GM19043 (cell line): ENCODE measurements around the gene TEX2.

Experiments used
- ATAC-seq: cut with Tn5 transposase; IDR thresholded peaks from one replicate; pipeline ENCODE4 v1.9.1; 2021; ENCODE audit warnings: low read depth; ENCODE audit not compliant: unreplicated experiment

The TEX2 gene, protein sequence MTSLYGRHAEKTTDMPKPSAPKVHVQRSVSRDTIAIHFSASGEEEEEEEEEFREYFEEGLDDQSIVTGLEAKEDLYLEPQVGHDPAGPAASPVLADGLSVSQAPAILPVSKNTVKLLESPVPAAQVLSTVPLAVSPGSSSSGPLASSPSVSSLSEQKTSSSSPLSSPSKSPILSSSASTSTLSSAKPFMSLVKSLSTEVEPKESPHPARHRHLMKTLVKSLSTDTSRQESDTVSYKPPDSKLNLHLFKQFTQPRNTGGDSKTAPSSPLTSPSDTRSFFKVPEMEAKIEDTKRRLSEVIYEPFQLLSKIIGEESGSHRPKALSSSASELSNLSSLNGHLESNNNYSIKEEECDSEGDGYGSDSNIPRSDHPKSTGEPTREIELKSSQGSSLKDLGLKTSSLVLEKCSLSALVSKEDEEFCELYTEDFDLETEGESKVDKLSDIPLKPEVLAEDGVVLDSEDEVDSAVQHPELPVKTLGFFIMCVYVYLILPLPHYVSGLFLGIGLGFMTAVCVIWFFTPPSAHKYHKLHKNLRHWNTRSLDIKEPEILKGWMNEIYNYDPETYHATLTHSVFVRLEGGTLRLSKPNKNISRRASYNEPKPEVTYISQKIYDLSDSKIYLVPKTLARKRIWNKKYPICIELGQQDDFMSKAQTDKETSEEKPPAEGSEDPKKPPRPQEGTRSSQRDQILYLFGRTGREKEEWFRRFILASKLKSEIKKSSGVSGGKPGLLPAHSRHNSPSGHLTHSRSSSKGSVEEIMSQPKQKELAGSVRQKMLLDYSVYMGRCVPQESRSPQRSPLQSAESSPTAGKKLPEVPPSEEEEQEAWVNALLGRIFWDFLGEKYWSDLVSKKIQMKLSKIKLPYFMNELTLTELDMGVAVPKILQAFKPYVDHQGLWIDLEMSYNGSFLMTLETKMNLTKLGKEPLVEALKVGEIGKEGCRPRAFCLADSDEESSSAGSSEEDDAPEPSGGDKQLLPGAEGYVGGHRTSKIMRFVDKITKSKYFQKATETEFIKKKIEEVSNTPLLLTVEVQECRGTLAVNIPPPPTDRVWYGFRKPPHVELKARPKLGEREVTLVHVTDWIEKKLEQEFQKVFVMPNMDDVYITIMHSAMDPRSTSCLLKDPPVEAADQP

DNA sequence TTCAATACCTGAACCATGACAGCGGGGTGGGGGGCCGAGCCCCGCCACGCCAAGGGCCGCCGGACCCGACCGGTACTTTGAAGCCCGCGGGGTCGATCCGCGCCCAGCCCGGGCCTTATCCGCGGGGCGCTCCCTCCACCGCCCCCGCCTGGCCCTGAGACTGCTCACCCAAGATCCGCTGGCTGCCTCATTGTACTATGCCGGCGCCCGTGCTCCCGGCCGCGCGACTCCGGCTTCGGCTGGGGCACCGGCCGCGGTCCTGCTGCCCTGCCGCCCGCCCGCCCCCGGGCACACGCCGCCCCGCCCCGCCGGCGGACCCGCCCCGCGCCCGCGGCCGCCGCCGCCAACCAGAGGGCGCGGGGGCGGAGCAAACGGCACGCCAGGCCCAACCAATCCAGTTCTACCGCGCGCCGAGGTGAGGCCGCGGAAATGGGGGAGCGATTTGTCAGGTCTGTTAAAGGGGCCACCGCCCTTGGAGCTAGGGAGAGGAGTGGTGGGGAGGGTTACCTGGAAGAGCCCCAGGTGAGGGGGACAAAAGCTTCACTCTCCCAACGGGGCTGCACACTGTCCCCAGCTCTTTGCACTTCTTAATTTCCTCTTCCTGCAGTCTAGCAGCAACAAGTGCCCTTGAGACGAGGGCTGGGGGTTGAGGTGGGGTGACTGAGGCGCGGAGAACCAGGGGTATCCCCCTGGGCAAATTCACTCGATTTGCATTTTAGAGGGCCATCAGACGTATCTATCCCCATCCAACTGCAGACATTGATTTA lies at the start of gene TEX2:
Gene TEX2, minus strand, starts transcription at position 261 of the 767 bp plus-strand sequence. CDS start 49,043 bp downstream, outside the sequence.
- ATAC-seq, result peak; percentile 75

DNA sequence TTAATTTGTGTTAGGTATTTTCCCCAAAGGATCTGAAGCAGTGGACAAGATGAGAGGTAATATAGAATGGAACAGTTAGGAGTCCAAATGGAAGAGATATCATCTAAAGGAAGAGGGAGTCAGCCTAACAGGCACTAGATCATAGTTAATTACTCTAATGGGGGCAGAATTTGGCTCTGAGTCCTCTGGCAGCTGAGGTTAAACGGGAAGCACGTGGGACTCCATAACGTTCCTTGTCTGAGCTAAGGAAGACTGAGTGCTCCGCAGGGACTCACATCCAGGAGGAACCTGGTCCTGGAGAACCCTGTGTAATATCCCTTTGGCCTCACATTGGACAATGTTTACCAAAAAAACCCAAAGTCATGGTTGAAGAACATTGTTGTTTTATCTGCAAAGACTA lies 46.6 kb upstream of the TEX2 start:
- ATAC-seq, result no peak

DNA sequence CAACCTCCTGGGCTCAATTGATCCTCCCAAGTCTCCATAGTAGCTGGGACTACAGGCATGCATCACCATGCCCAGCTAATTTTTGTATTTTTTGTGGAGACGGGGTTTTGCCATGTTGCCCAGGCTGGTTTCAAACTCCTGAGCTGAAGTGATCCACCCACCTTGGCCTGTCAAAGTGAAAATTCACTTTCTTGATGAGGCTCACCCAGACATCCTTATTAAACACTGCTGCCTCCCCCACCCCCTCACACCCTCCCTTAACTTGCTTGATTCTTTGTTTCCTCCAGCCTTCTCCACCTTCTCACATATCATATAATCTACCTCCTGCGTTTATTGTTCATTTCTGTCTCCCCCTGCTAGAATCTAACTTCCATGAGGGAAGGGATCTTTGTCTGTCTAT lies 46.0 kb upstream of the TEX2 start:
- no peak for ATAC-seq

DNA sequence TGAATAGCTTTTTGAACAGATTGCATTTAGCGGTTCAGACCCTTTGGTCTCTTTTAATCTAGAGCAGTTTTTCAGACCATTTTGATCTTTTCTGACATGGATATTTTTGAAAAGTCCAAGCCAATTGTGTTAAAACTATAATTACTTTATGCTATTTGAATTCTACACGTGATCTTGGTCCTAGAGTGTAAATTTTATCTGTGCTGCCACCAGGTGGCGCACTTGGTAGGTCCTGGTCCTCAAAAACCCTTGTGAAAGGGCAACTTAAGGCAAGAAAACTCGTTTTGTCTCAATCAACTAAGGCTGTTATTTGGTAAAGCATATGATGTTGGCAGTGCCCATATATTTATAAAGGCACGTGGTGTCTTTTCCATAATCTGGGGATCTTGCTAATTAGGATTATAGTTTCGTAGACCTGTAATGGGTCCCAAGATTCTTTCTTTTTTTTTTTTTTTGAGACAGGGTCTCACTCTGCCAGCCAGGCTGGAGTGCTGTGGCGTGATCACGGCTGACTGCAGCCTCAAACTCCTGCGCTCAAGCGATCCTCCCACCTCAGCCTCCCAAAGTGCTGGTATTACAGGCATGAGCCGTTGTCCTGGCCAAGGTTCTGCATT lies 43.9 kb upstream of the TEX2 start:
- ATAC-seq, result no peak

DNA sequence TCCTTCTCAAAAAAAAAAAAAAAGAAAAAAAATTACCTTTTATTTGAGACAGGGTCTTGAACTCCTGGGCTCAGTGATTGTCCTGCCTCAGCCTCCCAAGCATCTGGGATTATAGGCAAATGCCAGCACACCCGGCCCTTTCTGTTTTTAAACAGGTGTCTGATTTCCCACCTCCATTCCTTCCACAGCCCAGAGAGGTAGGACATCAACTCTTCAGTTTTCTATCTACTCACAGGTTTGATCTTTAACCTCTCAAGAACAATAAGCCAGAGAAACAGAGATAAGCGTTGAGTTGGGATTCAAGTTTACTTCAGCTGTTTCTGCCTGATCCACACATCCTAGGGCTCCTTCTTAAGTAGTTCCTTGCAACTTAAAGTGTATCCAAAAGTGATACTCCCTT lies 41.5 kb upstream of the TEX2 start:
- no peak for ATAC-seq

DNA sequence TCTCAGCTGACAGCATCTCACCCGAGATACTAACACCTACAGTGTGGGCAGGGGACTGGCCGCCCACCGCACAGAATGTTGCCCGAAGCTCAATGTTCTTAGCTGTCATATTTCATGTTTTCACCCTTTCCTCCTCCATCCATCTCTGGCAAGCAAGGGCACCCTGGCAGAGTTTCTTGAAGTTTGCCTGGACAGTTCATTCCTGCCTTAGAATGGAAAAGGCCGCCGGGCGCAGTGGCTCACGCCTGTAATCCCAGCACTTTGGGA lies 37.6 kb upstream of the TEX2 start:
- no peak for ATAC-seq

DNA sequence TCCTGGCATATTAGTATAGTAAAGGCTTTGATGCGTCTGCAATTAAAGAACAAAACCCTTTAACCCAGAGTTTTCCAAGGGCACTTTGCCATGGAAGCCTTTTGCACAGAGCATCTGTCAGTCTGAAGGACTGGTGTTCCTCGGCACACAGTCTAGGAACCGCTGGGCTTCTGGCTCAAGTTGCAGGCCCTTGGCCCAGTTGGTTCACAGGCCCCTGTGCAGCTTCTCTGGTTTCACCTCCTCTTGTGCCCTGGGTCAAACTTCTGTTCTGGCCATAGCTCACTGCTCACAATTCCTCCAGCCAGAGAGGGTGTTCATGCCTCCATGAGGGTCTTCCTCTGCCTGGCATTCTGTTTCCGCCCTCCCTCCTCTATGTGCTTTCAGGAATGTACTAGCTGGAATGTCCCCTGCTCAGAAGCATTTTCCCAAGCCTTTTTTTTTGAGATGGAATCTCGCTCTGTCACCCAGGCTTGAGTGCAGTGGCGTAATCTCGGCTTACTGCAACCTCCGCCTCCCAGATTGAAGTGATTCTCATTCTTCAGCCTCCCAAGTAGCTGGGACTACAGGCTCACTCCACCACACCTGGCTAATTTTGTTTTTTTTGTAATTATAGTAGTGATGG lies 34.5 kb upstream of the TEX2 start:
- ATAC-seq, result no peak

DNA sequence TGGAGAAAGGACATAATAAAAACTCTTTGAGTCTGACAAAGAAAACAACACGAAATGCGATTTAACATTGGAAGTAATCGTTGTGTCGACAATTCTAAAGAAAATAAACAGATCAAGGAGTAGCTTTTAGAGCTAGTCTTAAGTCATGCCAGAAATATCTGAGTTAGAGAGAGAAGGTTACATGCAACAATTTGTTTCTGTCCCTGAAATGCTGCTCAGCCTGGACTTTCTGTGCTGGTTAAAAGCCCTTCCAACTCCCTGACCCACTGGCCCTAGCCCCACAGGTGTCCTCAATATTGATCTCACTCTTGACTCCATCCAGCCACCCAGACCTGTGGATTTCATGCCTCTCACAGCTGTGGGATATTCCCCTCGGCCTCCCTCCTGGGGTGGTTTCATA lies 33.2 kb upstream of the TEX2 start:
- ATAC-seq, result no peak

DNA sequence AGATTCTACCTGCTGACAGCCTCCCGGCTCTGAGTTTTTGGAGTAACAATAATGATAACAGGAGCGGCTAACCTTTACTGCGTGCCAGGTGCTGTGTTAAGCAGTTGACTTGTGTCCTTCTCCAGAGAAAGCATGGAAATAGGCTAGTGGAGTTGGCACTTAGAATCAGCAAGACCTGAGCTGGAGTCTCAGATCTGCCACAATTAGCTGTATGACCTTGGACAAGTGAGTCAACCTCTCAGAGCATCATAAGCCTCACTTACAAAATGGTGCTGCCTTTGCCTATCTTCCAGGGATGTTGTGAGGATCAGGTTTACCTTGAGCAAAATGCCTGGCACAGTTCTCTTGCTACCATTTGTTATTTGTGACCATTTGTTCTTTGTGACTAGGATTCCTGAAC lies 32.1 kb upstream of the TEX2 start:
- no peak for ATAC-seq

DNA sequence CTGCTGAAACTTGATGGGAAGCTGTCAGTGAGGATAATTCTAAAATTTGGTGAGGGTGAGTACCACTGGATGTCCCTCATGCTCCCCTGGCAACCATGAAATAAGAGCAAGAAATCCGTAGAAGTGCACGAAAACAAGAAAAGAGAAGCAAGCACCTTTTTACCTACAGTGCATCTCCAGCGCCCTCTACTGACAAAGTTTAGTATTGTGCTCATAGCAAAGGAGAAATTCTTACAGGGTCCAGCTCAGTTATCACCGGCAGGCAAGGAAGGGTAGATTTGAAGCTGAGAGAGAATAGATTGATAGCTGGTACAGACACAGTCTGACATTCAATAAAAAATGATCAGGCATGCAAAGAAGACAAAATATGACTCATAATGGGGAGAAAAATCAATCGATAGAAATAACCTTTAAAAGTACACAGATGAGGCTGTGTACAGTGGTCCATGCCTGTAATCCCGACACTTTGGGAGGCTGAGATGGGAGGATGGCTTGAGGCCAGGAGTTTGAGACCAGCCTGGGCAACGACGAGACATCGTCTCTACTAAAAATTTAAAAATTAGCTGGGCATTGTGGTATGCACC lies 28.3 kb upstream of the TEX2 start:
- no peak for ATAC-seq

DNA sequence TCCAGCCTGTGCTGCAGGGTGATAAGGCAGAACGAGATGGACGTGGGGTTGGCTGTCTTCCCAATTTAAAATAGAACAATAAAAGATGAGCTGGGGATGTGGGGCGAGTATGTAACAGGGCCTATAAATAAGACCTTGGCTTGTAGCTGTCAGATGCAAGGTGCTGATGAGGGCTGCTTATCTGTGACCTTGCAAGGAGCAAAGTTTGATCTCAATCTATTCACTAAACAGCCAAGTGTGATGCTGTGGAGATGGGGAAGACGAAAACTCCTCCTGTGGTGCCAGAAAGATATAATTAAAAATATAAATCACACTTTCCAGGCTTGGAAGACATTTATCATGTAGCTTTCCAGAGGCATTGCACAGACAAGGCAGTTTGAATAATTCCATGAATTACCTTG lies 26.7 kb upstream of the TEX2 start:
- ATAC-seq, result no peak

DNA sequence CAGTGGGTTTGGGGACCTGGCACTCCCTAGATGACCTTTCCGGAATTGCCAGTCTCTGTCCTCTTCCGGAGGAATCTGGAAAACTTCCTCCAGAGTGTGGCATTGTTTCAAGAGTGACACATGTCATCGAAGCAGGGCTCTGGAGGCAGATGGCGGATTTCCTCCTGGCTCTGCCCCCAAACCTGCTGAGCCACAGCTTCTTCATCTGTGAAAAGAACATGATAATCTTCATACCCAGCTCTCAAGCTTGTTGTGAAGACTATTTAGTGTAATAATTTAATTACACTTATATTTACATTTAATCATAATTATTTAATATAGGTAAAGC lies 19.7 kb upstream of the TEX2 start:
- no peak for ATAC-seq

DNA sequence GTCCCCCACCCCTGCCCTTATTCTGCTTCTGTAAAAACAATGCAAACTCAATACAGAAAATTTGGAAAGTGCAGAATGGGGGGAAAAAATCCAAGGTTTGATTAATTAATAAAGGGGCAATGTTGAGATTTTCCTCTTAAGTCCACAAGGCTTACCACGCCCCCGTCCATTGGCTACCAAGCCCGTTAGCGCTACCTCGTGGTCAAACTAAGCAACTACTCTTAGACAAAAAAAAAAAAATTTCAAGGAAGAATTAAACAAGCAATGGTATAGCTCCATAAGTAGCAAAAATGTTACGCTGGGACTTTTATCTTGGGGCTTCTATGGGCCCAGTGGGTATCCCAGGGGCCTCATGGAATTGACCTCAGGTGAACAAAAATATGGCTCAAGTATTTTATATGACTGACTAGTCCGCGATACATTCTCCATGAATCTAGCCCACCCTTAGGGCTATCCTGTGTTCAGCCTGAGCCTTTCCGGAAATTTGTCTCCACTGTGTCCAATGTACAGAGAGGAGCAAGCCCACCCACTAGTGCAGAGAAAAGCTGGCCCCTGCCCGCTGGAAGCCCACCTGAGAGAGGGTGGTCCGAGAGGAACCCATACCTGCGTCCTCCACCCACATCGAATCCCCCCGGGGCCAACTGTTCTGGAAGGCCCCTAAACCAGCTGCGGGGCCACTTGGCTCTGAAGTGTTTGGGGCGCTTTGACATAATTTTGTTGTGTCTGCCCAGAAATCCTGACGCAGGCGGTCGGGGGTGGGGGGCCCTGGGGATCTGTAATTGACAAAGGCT lies 19.1 kb upstream of the TEX2 start:
- no peak for ATAC-seq

DNA sequence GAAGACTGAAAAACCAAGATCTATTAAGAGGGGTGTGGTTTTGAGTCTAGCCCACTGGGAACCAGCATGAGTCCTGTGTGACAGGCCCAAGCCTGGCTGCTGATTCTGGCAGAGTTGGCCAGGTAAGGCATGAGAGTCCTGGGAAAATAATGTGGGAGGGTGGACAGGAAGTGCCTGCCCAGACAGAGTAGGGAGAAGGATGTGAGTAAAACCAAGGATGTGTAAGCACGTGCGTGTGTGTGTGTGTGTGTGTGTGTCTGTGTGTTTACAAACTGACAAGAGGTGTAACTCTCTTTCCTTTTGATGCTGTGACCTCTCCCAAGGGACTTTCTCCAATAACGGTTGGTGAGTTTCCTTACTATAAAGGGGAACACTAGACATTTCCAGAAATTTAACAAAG lies 15.6 kb upstream of the TEX2 start:
- ATAC-seq, result no peak

DNA sequence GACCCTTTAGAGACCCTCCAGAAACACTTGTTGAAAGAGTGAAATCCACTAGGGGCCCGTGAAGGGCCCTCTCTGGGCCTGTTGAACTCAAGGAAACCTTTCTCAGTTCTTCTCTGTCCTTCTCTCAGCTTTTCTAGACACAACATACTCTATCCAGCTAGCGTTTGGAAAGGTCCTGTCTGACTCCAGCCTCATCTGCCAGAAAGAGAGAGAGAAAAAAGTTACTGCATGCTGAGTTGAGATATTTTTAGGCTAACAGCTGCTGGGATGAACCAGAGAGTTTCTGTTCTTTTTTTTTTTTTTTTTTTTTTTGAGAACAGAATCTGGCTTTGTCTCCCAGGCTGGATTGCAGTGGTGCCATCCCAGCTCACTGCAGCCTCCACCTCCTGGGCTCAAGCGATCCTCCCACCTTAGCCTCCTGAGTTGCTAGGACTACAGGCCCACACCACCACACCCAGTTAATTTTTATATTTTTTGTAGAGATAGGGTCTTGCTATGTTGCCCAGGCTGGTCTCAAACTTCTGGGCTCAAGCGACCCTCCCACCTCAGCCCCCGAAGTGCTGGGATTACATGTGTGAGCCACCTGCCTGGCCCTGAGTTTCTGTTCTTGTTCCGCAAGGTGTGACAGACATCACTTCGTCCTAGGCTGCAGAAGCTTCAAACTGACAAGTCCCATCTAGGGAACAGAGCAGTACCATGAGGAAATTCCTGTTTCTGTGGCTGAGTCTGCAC lies 14.9 kb upstream of the TEX2 start:
- ATAC-seq, result no peak

DNA sequence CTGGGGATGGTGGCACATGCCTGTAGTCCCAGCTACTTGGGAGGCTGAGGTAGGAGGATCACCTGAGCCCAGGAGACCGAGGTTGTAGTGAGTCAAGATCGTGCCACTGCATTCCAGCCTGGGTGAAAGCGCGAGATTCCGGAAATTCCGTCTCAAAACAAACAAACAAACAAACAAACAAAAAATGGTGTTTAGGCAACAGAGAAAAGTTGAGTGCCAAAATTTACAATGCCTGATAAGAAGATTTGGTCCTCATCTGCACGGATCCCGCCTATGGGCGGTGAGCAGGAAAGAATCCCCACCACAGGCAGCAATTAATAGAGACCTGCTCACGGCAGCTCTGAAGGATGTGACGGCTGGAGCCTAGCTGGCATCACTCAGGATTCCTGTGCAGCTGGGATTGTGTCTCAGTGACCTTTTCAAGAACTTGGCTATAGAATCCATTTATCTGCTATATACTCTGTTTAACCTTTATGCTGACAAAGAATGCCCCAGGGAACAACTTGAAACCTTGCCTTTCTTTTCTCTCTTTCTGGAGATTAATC lies 14.0 kb upstream of the TEX2 start:
- no peak for ATAC-seq

DNA sequence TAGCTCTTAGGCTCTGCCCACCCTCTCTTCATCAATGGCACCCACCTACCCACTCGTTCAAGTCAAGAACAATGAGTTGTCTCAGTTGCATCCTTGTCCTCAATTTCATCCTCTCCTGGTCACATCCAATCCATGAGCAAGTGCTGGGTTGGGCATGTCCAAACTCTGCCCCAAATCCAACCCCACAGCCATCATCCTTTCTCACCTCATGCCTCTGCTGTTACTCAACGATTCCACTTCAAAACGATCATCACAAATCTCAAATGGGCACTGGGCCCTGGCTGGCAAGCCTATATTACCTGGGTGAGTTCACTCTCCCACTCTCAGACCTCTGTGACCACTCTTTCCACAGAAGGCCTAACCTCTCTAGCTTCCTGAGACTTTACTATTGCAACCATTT lies 12.0 kb upstream of the TEX2 start:
- ATAC-seq, result no peak

DNA sequence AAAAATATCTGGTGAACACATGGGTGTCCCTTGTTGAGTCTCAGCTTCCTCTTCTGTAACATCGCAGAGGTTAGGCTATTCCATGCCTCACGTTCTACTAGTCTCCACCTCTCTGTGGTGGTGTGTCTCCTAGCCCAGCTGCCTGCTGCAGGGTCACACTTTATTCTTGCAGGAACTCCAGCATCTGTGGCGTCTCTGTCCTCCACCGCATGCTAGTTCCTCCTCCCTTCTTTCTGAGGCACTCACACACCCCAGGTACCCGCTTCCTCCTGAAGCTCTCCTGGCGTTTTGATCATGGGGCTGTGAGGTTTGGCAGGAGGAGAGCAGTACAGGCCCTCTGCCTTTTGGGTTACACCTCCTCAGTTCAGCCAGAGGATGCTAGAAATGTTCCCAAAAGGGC lies 9.9 kb upstream of the TEX2 start:
- ATAC-seq, result no peak
